GM23338 (cell line): Measurements from ENCODE around the gene ZNF664. TPM values are rescaled to one million over a fixed set of nuclear protein-coding genes. Genes with fewer than 3 reads are reported as not detected.

Source experiments
- ATAC-seq: fragments of 200-7000 bp; cut with Tn5 transposase; 3 replicates; pipeline ENCODE4 v1.9.1; 2020
- DNase-seq: peaks from one replicate; pipeline ENCODE4 v3.0.0-alpha.2; 2015; ENCODE audit warnings: low spot score
- H2AFZ ChIP-seq: fragments of 200-600 bp; sonication (generic); 2 replicates; pipeline ENCODE4 v1.8.0; 2016; ENCODE audit warnings: antibody characterized with exemption, mild to moderate bottlenecking, moderate library complexity
- H3F3A ChIP-seq: fragments of 200-600 bp; sonication (generic); replicated peaks from 2 replicates; pipeline ENCODE4 v1.8.0; 2017; ENCODE audit warnings: antibody characterized with exemption, mixed run types, low read depth
- H3K27ac ChIP-seq: fragments of 200-600 bp; sonication (generic); 2 replicates; pipeline ENCODE4 v1.6.1; 2016; ENCODE audit warnings: low read depth
- H3K27me3 ChIP-seq: fragments of 200-600 bp; sonication (generic); 2 replicates; pipeline ENCODE4 v1.8.0; 2016; ENCODE audit warnings: mild to moderate bottlenecking, mixed run types, moderate library complexity; ENCODE audit not compliant: insufficient read depth
- H3K36me3 ChIP-seq: fragments of 200-600 bp; sonication (generic); 2 replicates; pipeline ENCODE4 v1.8.0; 2016; ENCODE audit warnings: mild to moderate bottlenecking; ENCODE audit not compliant: insufficient read depth
- H3K4me1 ChIP-seq: fragments of 200-600 bp; sonication (generic); 2 replicates; pipeline ENCODE4 v1.8.0; 2016; ENCODE audit warnings: mild to moderate bottlenecking, moderate library complexity; ENCODE audit not compliant: insufficient read depth
- H3K4me2 ChIP-seq: fragments of 200-600 bp; sonication (generic); 2 replicates; pipeline ENCODE4 v1.7.1; 2017; ENCODE audit warnings: mixed run types
- H3K4me3 ChIP-seq: fragments of 200-600 bp; sonication (generic); 2 replicates; pipeline ENCODE4 v1.6.1; 2016; ENCODE audit warnings: mixed run types
- H3K79me2 ChIP-seq: fragments of 200-600 bp; sonication (generic); replicated peaks from 2 replicates; pipeline ENCODE4 v1.8.0; 2017; ENCODE audit warnings: mild to moderate bottlenecking; ENCODE audit not compliant: insufficient read depth
- H3K9me2 ChIP-seq: fragments of 200-600 bp; sonication (generic); 2 replicates; pipeline ENCODE4 v1.8.0; 2017; ENCODE audit not compliant: insufficient read depth
- H4K20me1 ChIP-seq: fragments of 200-600 bp; sonication (generic); replicated peaks from 2 replicates; pipeline ENCODE4 v1.8.0; 2017; ENCODE audit warnings: mild to moderate bottlenecking; ENCODE audit not compliant: insufficient read depth
- H3K27ac Mint-ChIP-seq: 2 replicates; pipeline ENCODE4 v1.8.0; 2020; ENCODE audit warnings: inconsistent platforms, mild to moderate bottlenecking, moderate library complexity, mixed read lengths
- H3K27me3 Mint-ChIP-seq: 3 replicates; pipeline ENCODE4 v1.8.0; 2022; ENCODE audit warnings: low read depth, mild to moderate bottlenecking, moderate library complexity, mixed read lengths, inconsistent platforms; ENCODE audit not compliant: insufficient read depth, poor library complexity
- H3K36me3 Mint-ChIP-seq: 3 replicates; pipeline ENCODE4 v1.8.0; 2021; ENCODE audit warnings: low read depth, mild to moderate bottlenecking, inconsistent platforms, moderate library complexity, mixed read lengths
- H3K4me1 Mint-ChIP-seq: 3 replicates; pipeline ENCODE4 v1.8.0; 2020; ENCODE audit warnings: mild to moderate bottlenecking, inconsistent platforms, mixed read lengths
- H3K4me3 Mint-ChIP-seq: 3 replicates; pipeline ENCODE4 v1.8.0; 2021; ENCODE audit warnings: moderate library complexity, mild to moderate bottlenecking, inconsistent platforms, mixed read lengths
- H3K9me3 Mint-ChIP-seq: 3 replicates; pipeline ENCODE4 v1.8.0; 2020; ENCODE audit warnings: moderate library complexity, mild to moderate bottlenecking, inconsistent platforms, mixed read lengths
- CREB1 ChIP-seq: fragments of 250-450 bp; sonication (Bioruptor Pico); IDR thresholded peaks from 2 replicates; pipeline ENCODE4 v1.5.0; 2020; ENCODE audit warnings: low read depth, mild to moderate bottlenecking, moderate library complexity
- CTCF ChIP-seq, 2 experiments: fragments of 200-600 bp in 1 of 2; sonication (generic) in 1 of 2; conservative IDR thresholded peaks; 2 replicates each; pipeline versions ENCODE4 v1.5.1 to v1.6.1; 2016 to 2017; ENCODE audit warnings: antibody characterized with exemption in 2 of 2, low read depth in 2 of 2, mild to moderate bottlenecking in 2 of 2, moderate library complexity in 1 of 2
- EZH2 ChIP-seq: fragments of 200-600 bp; sonication (generic); IDR thresholded peaks from one replicate; pipeline ENCODE4 v1.8.0; 2017; ENCODE audit warnings: antibody characterized with exemption, mild to moderate bottlenecking, low read depth; ENCODE audit not compliant: unreplicated experiment
- EZH2phosphoT487 ChIP-seq: fragments of 200-600 bp; sonication (generic); IDR thresholded peaks from one replicate; pipeline ENCODE4 v1.8.1; 2018; ENCODE audit warnings: antibody characterized with exemption; ENCODE audit not compliant: unreplicated experiment
- JUNB ChIP-seq: IDR thresholded peaks from one replicate; pipeline ENCODE4 v1.6.1; 2016; ENCODE audit warnings: antibody characterized with exemption; ENCODE audit not compliant: unreplicated experiment
- NANOG ChIP-seq: IDR thresholded peaks from 2 replicates; pipeline ENCODE4 v1.6.1; 2016; ENCODE audit warnings: antibody characterized with exemption, borderline replicate concordance
- POLR2AphosphoS5 ChIP-seq: IDR thresholded peaks from 2 replicates; pipeline ENCODE4 v1.6.1; 2016; ENCODE audit warnings: antibody characterized with exemption, low read depth
- ZNF114 ChIP-seq: fragments of 250-450 bp; sonication (Bioruptor Pico); IDR thresholded peaks from 2 replicates; pipeline ENCODE4 v1.5.0; 2020; ENCODE audit warnings: mild to moderate bottlenecking, moderate library complexity
- ZNF462 ChIP-seq: fragments of 250-450 bp; sonication (Bioruptor Pico); IDR thresholded peaks from 2 replicates; pipeline ENCODE4 v1.5.0; 2020; ENCODE audit warnings: mild to moderate bottlenecking, moderate library complexity
- polyA plus RNA-seq: library from polyadenylated mRNA; unstranded; fragments of >200 nt; fragmentation: Nextera tagmentation; extraction: Ambion mirVana; gene quantifications from 2 replicates; pipeline ENCODE4 v1.2.1, GENCODE V29; 2016
- total RNA-seq: library from RNA; depleted of rRNA; stranded (reverse); fragments of >200 nt; shearing (Covaris generic); gene quantifications from 2 replicates; pipeline ENCODE4 v1.2.3, GENCODE V29; 2014

Gene ZNF664
- total and polyA plus RNA-seq, 2 experiments from 2014 or later, result 8.1 to 35.2 TPM

GRCh38 chr12:123940627-123940966 is 32.4 kb upstream of the ZNF664 start (continued):
- TF ChIP-seq ZNF462 (CRISPR knock-in tag) (no peak), NANOG (no peak), EZH2phosphoT487 (no peak)

GRCh38 chr12:123941000-123941399 is 32.0 kb upstream of the ZNF664 start:
- no peaks in the 10 kb centered on the region for H4K20me1 ChIP-seq
- Mint-ChIP-seq H3K4me3 (no peak overlapping the region), H3K9me3 (peaks cover 14% of the 10 kb centered on the region), H3K36me3 (peaks cover 2% of the 10 kb centered on the region; the same call in 1 of the 3 replicates), H3K27me3 (peaks cover 17% of the 10 kb centered on the region), H3K4me1 (peaks cover 3% of the 10 kb centered on the region), H3K27ac (no peak overlapping the region)
- no peak for ATAC-seq
- no peaks in the 10 kb centered on the region for H3F3A ChIP-seq
- H3K9me2 ChIP-seq, result no peaks in the 10 kb centered on the region
- no peak overlapping the region for H3K27ac ChIP-seq
- no peak overlapping the region for H2AFZ ChIP-seq
- H3K4me1 ChIP-seq, result no peaks in the 10 kb centered on the region
- no peak for DNase-seq
- no peaks in the 10 kb centered on the region; the same call in 1 of the 2 replicates for H3K36me3 ChIP-seq
- no peak overlapping the region for H3K4me3 ChIP-seq
- H3K79me2 ChIP-seq, result no peaks in the 10 kb centered on the region
- no peak overlapping the region for H3K4me2 ChIP-seq
- H3K27me3 ChIP-seq, result no peaks in the 10 kb centered on the region
- no peak for TF ChIP-seq CREB1 (CRISPR knock-in tag)
- TF ChIP-seq NANOG, result no peak
- no peak for TF ChIP-seq ZNF462 (CRISPR knock-in tag)
- TF ChIP-seq POLR2AphosphoS5, result no peak
- TF ChIP-seq CTCF (conservative IDR thresholded peaks at IDR 0.05; ENCODE audit: low read depth in 2 of 2), result no peak
- no peak for TF ChIP-seq ZNF114 (CRISPR knock-in tag)
- TF ChIP-seq EZH2, result no peak
- TF ChIP-seq EZH2phosphoT487, result no peak
- TF ChIP-seq JUNB, result no peak
